Measurements from ENCODE around the gene TTC14. TPM values are rescaled to one million over a fixed set of nuclear protein-coding genes. Genes with fewer than 3 reads are reported as not detected.
"Not testable (repeated sequence)": the region's sequence is repeated elsewhere in the genome, so short reads cannot be mapped to it uniquely, and the experiment has no call there.

TTC14 gene, protein sequence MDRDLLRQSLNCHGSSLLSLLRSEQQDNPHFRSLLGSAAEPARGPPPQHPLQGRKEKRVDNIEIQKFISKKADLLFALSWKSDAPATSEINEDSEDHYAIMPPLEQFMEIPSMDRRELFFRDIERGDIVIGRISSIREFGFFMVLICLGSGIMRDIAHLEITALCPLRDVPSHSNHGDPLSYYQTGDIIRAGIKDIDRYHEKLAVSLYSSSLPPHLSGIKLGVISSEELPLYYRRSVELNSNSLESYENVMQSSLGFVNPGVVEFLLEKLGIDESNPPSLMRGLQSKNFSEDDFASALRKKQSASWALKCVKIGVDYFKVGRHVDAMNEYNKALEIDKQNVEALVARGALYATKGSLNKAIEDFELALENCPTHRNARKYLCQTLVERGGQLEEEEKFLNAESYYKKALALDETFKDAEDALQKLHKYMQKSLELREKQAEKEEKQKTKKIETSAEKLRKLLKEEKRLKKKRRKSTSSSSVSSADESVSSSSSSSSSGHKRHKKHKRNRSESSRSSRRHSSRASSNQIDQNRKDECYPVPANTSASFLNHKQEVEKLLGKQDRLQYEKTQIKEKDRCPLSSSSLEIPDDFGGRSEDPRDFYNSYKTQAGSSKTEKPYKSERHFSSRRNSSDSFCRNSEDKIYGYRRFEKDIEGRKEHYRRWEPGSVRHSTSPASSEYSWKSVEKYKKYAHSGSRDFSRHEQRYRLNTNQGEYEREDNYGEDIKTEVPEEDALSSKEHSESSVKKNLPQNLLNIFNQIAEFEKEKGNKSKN
- total RNA-seq: 29.8 TPM

DNA sequence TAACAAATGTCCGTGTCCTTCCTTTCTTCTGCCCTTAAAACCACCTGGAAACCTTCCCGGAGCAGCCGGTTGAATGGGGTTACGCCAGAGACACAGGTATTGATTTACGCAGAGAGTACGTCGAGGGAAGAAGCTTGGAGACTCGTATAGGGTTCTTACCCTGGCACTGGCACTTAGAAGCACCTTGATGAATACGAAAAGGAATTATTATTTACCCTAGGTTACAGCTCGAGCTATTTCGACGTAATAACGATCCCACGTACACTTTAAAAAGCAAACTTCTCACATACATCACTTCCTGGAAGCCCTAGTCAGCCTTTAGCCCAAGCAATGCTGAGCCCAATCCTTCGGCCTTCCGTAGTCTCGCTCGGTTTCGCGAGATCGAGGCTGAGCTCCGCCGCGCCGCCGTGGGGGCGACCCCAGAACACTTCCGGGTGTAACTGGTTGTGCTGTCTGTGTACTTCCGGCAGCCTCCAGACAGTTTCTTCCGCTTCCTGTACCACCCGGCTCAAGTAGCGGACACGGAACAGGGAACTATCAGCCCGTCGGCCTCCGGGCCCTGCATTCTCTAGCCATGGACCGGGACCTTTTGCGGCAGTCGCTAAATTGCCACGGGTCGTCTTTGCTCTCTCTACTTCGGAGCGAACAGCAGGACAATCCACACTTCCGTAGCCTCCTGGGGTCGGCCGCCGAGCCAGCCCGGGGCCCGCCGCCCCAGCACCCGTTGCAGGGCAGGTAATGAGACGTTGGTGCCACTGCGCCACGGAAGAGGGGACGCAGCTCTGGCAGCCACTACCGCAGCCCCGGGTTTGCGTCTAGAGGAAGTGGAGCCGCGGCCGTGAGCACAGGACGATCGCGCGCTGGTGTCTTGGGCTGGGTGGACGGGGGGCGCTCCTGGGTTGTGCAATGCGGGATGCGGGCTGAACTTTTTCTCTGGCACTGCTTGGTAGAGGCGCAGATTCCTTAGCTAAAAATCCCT, at the start of gene TTC14:
Gene TTC14, plus strand, starts transcription at position 476 of the 979 bp plus-strand sequence. Its CDS starts 99 bp downstream, at position 575.
- no peak for FAIRE-seq
- DNase-seq (ENCODE audit: low spot score in 2 of 2): peak; percentile 83 to 91

DNA sequence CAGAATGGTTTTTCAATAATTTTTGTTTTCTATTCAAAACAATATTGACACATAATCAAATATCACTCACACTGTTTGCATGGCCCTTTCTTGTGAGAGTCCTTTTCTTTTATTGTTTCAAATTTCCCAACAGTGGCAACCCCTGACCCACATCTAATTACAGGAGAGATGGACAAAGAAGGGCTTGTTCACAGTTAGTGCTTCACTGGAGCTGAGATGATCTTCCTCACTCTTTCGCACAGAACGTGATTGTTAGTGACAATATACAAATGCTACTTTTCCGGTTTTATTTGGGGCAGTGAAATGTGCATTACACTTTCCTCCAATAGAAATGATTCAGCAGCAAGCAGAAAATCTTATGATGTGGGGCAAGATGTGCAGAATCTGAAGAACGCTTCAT, 38.6 kb upstream of the TTC14 start:
- FAIRE-seq (no peak), DNase-seq (ENCODE audit: low spot score in 2 of 2) (no peak)

DNA sequence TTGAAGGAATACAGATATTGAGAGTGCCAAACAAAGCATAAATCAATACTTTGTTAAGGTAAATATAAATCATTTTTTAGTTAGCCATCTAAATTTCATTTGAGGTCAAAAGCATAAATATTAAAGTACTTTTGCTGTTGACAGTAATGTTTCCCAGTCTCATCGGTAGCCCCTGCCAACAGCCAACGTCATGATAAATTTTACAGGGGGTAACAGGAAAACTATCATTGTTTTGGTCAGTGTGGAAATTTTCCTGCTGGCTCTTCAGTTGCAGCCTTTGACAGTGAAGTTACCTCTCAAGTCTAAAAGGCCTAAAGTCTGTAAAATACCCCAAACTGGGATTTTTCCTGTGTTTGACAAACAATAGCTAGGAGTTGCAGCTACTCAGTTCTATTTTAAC, 37.3 kb upstream of the TTC14 start:
- DNase-seq (ENCODE audit: low spot score in 2 of 2) (no peak), FAIRE-seq (no peak)

DNA sequence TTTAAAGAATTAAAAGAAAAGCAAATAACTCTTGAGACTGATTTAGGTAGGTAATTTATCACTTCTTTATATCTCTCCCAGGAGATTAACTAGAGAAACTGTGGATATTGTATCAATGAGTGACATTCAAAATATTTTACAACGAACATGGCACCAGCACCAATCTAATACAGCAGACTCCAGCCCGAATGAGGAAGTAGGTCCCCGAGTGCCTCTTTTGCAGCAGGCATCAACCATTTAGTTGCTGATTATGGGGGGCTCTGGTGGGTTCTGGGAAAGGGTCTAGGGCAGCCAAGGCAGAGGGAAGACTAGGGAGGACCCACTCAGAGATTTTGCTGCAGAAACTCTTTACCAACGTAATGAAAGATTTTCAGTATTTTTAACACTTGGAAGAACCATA, 31.7 kb upstream of the TTC14 start:
- DNase-seq (ENCODE audit: low spot score in 2 of 2): no peak
- no peak for FAIRE-seq

DNA sequence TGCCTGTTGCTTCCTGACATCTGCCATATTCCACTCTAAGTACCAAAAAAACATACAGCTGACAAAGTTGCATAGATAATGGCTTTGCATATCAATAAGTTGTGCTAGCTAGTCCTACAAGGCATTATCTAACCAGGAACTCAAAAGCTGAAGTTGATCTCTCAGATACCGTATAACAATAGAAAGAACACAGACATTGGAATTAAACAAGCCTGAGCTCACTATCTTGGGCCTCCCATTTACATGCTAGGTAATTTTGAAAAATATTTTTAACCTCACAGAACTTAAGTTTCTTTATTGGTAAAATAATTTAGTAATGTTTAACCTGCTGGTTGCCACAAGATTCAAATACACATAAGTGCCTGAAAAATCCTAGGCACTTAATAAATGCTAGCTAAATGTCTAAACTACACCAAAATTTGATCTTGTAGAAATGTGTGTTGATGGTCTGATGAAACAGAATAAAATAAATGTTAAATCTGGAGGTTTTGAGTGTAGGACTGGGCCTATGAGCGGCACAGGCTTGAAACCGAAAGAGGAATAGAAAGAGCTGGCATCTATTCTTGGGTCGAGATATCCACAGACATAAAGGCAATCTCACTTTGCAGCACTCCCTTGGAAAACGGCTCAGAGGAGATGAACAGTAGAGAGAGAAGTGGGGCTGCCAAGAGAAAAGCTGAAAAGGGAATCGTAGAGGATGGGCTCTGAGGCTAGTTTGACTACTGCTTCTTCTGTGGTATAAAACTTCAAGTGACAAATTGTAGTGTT, 29.9 kb upstream of the TTC14 start:
- DNase-seq (ENCODE audit: low spot score in 2 of 2): no peak
- no peak for FAIRE-seq

DNA sequence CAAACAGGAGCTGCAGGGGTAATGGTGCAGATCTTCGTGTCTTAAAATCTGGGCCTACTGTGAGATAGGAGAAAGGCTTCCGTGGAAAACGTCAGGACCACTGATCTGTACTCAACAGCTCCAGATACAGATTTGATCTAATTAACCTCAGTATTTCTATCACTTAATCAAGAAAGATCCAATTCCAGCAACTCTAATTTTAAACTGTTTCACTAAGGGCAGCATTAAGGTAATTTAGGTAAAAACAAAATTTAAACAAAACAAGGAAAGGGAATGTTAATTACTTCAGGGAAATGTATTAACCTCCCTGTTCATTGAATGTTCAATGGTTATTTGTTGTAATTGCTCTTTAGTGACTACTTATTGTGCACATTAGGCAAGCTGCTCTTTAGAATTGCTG, 26.4 kb upstream of the TTC14 start:
- no peak for DNase-seq (ENCODE audit: low spot score in 2 of 2)

DNA sequence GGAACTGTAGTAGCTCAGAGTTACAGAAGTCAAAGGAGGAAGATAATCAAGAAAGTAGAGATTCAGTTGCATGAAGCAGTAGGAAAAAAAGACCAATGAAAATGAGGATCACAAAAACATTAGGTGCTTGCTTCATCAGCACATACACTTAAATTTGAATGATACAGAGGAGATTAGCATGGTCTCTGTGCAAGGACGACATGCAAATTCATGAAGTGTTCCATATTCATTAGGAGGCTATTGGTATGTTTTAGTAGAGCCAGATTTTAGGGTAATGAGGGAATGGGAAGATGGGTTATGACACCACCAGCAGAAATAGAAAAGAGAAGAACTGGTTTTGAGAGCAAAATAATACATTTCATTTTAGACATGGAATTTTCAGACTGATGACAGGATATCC, 21.0 kb upstream of the TTC14 start:
- DNase-seq (ENCODE audit: low spot score in 2 of 2): no peak
- no peak for FAIRE-seq

More for the DNA sequence above, 26.4 kb upstream of the TTC14 start:
- no peak for FAIRE-seq

DNA sequence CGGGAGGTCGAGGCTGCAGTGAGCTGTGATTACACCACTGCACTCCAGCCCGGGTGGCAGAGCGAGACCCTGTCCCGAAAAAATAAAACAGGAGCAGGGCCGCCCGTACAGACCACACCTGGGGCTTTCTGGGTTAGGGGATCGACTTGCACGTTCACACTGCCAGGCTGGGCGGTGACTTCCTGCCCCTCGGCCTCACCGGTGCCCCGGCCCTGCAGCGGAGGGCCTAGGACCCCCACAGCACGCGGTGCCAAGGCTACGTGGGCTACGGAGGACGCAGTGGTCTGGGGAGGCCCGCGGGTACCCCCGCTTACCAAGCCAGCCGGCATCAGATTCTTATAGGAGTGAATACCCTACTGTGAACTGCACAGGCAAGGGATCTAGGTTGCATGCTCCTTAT, 11.6 kb upstream of the TTC14 start:
- DNase-seq (ENCODE audit: low spot score in 2 of 2): no peak
- no peak for FAIRE-seq

DNA sequence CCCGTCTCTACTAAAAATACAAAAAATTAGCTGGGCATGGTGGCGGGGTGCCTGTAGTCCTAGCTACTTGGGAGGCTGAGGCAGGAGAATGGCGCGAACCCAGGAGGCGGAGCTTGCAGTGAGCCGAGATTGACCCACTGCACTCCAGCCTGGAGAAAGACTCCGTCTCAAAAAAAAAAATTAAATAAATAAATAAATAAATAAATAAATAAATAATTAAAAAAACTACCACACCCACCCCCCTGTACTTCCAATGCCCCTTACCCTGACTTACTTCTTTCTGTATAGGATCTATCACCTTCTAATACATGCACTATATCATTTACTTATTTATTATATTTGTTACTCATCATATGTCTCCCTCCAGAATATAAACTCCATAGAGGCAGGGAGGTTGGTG, 8.3 kb upstream of the TTC14 start:
- FAIRE-seq; DNase-seq (ENCODE audit: low spot score in 2 of 2): not testable (repeated sequence)

DNA sequence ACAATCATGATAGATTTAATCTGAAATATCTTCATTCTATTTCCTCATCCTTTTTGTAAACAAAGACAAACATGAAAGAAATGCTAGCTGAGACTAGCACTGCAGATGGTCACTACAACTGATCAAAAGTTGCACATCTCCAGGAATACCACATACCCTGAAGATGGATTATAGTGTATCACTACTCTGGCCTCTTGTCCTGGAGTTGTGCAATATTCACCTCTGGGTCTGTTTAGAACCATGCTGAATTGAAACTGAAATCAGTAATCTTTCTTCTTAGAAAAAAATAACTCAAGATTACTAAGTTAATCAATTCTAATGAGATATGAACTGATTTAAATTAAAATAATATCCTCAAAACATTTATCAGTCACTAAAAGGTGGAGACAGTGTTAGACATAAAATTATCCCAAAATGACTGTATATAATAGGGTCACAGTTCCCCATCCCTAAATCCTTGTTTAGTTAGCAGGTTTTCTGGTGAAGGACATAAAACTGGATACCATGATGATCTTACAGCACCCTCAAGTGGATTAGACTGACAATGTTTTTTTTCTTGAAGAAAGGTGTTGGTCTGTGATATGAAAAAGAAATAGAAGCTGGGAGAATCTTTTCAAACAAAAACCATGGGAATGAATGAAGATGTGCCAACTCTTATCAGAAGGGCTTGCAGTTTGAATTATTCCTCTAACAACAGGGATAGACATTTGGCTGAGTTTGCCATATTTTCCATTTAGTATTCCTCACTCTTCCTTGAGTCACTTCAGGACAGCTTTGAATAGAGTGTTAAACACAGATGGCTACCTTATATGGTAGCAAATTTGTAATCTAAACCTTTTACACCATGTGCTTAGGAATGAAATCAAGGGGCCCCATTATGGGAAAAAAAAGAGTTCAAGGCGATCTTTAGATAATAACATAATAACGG, 7.1 kb upstream of the TTC14 start:
- FAIRE-seq (peak; percentile 58), DNase-seq (ENCODE audit: low spot score in 2 of 2) (peak; percentile 30 to 34)

DNA sequence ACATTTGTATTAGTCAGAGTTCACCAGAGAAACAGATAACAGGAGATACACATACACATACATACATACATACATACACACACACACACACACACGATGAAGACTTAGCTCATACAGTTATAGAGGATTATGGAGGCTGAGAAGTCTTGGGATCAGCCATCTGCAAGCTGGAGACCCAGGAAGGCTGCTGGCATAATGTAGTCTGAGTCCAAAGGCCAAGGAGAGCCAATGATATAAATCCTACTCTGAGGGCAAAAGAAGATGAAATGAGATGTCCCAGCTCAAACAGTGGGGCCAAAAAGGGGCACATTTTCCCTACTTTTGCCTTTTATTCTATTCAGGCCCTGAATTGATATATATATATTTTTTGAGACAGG, 6.4 kb upstream of the TTC14 start:
- DNase-seq (ENCODE audit: low spot score in 2 of 2) (no peak), FAIRE-seq (no peak)

DNA sequence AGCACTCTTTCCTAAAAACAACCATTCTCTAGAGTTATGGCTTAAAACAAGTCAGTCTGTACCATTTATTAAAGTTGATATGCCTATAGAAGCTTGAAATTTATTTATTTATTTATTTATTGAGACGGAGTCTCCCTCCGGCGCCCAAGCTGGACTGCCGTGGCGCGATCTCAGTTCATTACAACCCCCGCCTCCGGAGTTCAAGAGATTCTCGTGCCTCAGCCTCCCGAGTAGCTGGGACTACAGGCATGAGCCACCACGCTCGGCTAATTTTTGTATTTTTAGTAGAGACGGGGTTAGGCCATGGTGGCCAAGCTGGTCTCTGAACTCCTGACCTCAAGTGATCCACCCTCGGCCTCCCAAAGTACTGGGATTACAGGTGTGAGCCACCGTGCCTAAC, 1.5 kb upstream of the TTC14 start:
- no peak for DNase-seq (ENCODE audit: low spot score in 2 of 2)
- FAIRE-seq: no peak

DNA sequence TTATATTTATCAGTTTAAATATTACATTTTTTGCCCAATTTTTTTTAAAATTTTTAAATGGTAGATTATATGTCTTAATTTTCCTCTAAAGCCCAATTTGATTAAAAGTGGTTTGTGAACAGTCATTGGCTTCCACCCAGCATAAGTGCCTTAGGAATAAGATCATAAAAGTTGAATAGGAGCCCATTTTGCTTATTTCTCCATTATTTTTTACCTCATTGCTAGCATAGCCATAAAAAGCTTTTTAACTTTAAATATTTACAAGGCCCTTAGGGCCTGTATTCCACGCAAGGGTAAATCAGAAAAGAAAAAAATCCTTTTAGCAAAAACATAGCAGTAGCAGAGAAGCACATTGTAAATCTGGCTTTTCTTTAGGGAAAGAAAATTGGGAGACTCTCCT, 9.0 kb downstream of the TTC14 start:
- DNase-seq (ENCODE audit: low spot score in 2 of 2): no peak
- FAIRE-seq: no peak

DNA sequence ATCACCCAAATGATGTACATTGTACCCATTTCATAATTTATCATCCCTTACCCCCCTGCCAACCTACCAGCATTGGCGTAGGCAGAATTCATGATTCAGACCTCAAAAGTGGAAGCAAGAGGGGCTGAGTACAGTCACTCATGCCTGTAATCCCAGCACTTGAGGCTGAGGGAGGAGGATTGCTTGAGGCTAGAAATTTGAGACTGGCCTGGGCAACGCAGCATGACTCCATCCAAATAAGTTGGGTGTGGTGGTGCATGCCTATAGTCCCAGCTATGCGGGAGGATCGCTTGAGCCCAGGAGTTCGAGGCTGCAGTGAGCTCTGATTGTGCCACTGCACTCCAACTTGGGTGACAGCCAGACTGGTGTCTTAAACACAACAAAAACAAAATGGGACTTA, 10.4 kb downstream of the TTC14 start:
- no peak for FAIRE-seq
- DNase-seq (ENCODE audit: low spot score in 2 of 2): no peak

DNA sequence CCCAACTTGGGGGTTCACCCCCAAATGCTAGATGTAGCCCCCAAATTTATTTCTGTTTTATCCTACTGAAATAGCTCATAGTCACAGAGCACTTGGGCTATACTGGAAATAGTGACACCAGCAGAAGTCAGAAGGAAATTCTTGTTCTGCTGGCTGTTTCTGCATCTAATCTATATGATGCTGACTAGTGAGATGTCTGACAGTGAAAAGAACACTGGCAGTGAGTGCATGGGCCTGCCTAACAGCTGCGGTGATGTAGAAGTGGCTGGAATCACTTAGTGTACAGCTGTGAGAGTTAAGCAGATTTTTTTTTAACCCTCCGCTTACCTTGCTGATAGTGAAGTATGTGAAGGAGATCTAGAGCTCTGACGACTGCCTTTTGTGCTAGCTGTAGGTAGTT, 14.0 kb downstream of the TTC14 start:
- FAIRE-seq: no peak
- DNase-seq (ENCODE audit: low spot score in 2 of 2): no peak

DNA sequence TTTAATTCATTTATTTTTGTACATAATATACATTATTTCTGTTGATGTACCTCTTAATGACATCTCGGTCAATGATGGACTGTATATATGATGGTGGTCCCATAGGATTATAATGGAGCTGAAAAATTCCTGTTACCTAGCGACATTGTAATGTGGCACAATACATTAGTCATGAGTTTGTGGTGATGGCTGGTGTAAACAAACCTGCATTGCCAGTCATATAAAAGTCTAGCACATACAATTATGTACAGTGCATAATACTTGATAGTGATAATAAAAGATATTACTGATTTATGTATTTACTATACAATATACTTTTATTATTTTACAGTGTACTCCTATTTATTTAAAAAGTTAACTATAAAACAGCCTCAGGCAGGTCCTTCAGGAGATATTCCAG, 15.1 kb downstream of the TTC14 start:
- DNase-seq (ENCODE audit: low spot score in 2 of 2) (no peak), FAIRE-seq (no peak)

DNA sequence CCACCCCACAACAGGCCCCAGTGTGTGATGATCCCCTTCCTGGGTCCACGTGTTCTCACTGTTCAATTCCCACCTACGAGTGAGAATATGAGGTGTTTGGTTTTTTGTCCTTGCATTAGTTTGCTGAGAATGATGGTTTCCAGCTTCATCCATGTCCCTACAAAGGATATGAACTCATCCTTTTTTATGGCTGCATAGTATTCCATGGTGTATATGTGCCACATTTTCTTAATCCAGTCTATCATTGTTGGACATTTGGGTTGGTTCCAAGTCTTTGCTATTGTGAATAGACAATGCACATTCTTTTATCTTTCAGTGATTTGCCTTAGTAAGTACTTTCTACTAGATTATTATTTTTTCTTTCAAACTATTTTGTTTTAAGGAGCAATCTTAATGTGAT, 16.6 kb downstream of the TTC14 start:
- not testable (repeated sequence) for FAIRE-seq; DNase-seq (ENCODE audit: low spot score in 2 of 2)

DNA sequence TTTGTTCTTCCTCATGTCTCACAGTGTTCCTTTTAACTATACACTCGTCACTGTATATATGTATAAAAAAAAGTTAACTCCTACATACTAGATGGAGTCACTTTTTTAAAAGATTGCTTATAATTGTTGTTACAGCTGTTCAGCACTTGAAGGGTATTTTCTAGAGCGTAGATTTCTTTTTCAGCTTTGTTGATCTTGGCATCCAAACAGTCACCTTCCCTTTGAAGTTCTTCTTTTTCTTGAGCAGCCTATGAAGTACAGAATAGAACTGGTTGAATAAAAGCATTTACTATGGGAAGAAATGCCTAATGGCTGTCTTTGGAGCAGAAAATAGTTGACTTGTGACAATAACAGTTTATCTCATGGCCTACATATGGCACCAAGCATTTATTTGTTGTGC, 17.8 kb downstream of the TTC14 start:
- DNase-seq (ENCODE audit: low spot score in 2 of 2) (no peak), FAIRE-seq (no peak)

DNA sequence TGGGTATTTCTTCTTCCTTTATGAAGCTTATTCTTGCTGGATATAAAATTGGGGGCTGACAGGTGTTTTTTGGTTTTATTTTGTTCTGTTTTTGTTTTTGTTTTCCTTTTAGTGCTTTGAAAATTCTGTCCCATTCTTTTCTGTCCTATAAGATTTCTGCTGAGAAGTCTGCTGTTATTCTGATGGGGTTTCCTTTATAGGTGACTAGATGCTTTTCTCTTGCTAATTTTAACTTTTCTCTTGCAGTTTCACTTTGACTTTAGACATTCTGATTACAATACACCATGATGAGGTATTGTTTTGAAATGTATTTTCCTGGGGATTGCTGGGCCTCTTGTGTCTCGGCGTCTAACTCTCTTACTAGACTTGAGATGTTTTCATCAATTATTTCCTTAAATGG, 22.8 kb downstream of the TTC14 start:
- no peak for DNase-seq (ENCODE audit: low spot score in 2 of 2)
- FAIRE-seq: no peak

Measured in frontal cortex (tissue), 4 donors.